ENCODE measurements around the gene KMT2C. TPM values are rescaled to one million over a fixed set of nuclear protein-coding genes. Genes with fewer than 3 reads are reported as not detected.

Gene KMT2C
- total RNA-seq, 2 experiments from 2014 or later = 67.1 to 74.0 TPM

DNA sequence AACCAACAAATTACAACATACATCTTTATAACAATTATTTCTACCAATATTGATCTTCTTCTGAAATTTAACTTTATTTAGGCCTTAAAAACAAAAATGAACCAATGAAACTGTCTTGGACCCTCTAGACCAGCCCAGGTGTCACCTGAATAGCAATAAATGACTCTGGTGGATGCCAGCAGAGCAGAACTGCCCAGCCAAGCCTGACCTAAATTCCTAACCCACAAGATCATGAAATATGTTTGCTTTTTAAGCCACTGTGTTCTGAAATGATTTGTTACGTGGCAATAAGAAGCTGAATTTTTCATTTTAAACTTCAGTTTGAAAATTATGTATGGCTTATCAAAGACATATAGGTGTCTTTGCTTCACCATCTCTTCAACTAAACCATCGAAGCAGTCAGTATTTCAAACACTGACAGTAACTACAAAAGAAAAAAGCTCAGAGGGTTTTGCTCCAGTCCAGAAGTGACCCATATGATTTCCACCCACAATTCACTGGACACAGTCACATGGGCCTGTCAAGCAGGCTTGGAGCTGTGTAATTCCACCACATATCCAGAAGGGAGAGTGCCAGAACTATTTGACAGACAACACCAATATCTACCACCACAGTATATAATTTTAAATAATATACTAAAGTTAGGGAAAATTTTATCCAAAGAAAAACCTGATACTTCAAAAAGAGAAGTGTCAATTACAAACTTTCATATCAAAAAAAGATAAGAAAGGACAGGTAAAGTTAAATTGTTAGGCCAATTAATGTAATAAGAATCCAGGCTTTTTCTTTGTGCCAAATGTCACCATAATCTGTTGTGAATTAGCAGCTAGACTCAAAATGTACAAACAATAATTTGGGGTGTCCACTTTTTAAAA lies 94.5 kb downstream of the KMT2C start:
- Mint-ChIP-seq H3K36me3 (ENCODE audit: low read depth) (peaks cover 7% of the 10 kb centered on the region), H3K27ac (no peak overlapping the region), H3K27me3 (ENCODE audit: low read depth) (no peaks in the 10 kb centered on the region), H3K4me1 (ENCODE audit: low read depth) (peaks cover 17% of the 10 kb centered on the region), H3K4me3 (no peak overlapping the region), H3K9me3 (ENCODE audit: insufficient read depth) (no peaks in the 10 kb centered on the region)
- ChIA-PET POLR2A (no interaction called here), CTCF (interaction anchor here (0.6 to 1.2 kb wide), 5 partner anchors 11 to 366 kb away, joined by 3 to 4 read pairs (median 3); no protein-coding TSS in a partner anchor)
- ATAC-seq (no peak), DNase-seq (no peak)

- DNase-seq = no peak
- Mint-ChIP-seq H3K4me3 (no peak overlapping the region), H3K27me3 (ENCODE audit: low read depth) (no peaks in the 10 kb centered on the region), H3K27ac (no peak overlapping the region), H3K9me3 (ENCODE audit: insufficient read depth) (no peaks in the 10 kb centered on the region), H3K4me1 (ENCODE audit: low read depth) (peaks cover 28% of the 10 kb centered on the region), H3K36me3 (ENCODE audit: low read depth) (peaks cover 4% of the 10 kb centered on the region)
- ATAC-seq = no peak
- CTCF ChIA-PET = interaction anchor here (0.9 to 1.2 kb wide), 2 partner anchors 15 to 89 kb away, joined by 3 read pairs; no protein-coding TSS in a partner anchor
- POLR2A ChIA-PET = no interaction called here
These were observed 95.6 kb downstream of the KMT2C start for GRCh38 chr7:152340161-152340560.

- POLR2A ChIA-PET = no interaction called here
- Mint-ChIP-seq H3K27me3 (ENCODE audit: low read depth) (no peaks in the 10 kb centered on the region), H3K4me3 (no peak overlapping the region), H3K9me3 (ENCODE audit: insufficient read depth) (no peaks in the 10 kb centered on the region), H3K36me3 (ENCODE audit: low read depth) (peaks cover 4% of the 10 kb centered on the region), H3K4me1 (ENCODE audit: low read depth) (peaks cover 26% of the 10 kb centered on the region), H3K27ac (no peak overlapping the region)
- DNase-seq = no peak
- CTCF ChIA-PET = interaction anchor here (0.8 to 1.0 kb wide), 2 partner anchors 95 to 368 kb away, joined by 3 to 4 read pairs; no protein-coding TSS in a partner anchor
- no peak for ATAC-seq
These were observed 97.2 kb downstream of the KMT2C start for GRCh38 chr7:152338561-152338960.

GRCh38 chr7:152336754-152337368 lies 98.9 kb downstream of the KMT2C start:
- ChIA-PET CTCF (interaction anchor here (0.6 to 2.4 kb wide), 22 partner anchors 8 to 432 kb away, joined by 3 to 13 read pairs (median 3); no protein-coding TSS in a partner anchor), POLR2A (no interaction called here)
- H3K27me3 Mint-ChIP-seq (ENCODE audit: low read depth) = no peaks in the 10 kb centered on the region
- H3K9me3 Mint-ChIP-seq (ENCODE audit: insufficient read depth) = no peaks in the 10 kb centered on the region
- ATAC-seq = peak; percentile 85
- DNase-seq = peak; percentile 44
- H3K4me3 Mint-ChIP-seq = peak overlapping the region; percentile 77
- peaks cover 24% of the 10 kb centered on the region for H3K4me1 Mint-ChIP-seq (ENCODE audit: low read depth)
- peak overlapping the region; percentile 49 for H3K27ac Mint-ChIP-seq
- H3K36me3 Mint-ChIP-seq (ENCODE audit: low read depth) = peaks cover 3% of the 10 kb centered on the region

- ChIA-PET POLR2A (interaction anchor here (0.6 kb wide), 1 partner anchor 163 kb away, joined by 3 read pairs; no protein-coding TSS in a partner anchor), CTCF (interaction anchor here (0.6 to 2.4 kb wide), 20 partner anchors 7 to 370 kb away, joined by 3 to 13 read pairs (median 3); no protein-coding TSS in a partner anchor)
- DNase-seq = no peak
- Mint-ChIP-seq H3K4me1 (ENCODE audit: low read depth) (peaks cover 24% of the 10 kb centered on the region), H3K4me3 (peak overlapping the region; percentile 77), H3K27ac (peak overlapping the region; percentile 76), H3K27me3 (ENCODE audit: low read depth) (no peaks in the 10 kb centered on the region), H3K36me3 (ENCODE audit: low read depth) (peaks cover 3% of the 10 kb centered on the region), H3K9me3 (ENCODE audit: insufficient read depth) (no peaks in the 10 kb centered on the region)
- ATAC-seq = peak; percentile 77
These were observed 99.8 kb downstream of the KMT2C start for GRCh38 chr7:152335900-152336571.

DNA sequence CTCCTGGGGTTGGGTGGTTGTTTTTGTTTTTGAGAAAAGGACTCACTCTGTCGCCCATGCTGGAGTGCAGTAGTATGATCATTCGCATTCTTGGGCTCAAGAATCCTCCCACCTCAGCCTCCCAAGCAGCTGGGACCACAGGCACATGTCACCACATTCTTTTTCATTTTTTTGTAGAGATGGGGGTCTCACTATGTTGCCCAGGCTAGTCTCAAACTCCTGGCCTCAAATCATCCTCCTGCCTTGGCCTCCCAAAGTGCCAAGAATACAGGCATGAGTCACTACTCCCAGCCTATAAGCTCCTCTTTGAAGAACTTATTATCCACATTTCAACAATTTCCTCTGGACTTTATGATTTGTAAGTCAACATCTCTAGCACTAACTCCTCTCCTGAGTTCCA lies 102.7 kb downstream of the KMT2C start:
- DNase-seq = no peak
- POLR2A ChIA-PET = interaction anchor here (1.0 kb wide), 1 partner anchor 131 kb away, joined by 3 read pairs; no protein-coding TSS in a partner anchor
- CTCF ChIA-PET = interaction anchor here (1.3 kb wide), 1 partner anchor 15 kb away, joined by 3 read pairs; no protein-coding TSS in a partner anchor

GRCh38 chr7:152330827-152331226 lies 105.0 kb downstream of the KMT2C start:
- Mint-ChIP-seq H3K27ac (no peak overlapping the region), H3K36me3 (ENCODE audit: low read depth) (peaks cover 15% of the 10 kb centered on the region), H3K4me3 (no peak overlapping the region), H3K27me3 (ENCODE audit: low read depth) (no peaks in the 10 kb centered on the region), H3K9me3 (ENCODE audit: insufficient read depth) (no peaks in the 10 kb centered on the region), H3K4me1 (ENCODE audit: low read depth) (peaks cover 7% of the 10 kb centered on the region)
- POLR2A ChIA-PET = interaction anchor here (0.7 kb wide), 1 partner anchor 15 kb away, joined by 3 read pairs; no protein-coding TSS in a partner anchor
- ATAC-seq = no peak
- DNase-seq = no peak
- CTCF ChIA-PET = interaction anchor here (1.5 kb wide), 1 partner anchor 11 kb away, joined by 4 read pairs; no protein-coding TSS in a partner anchor

More for the DNA sequence above, 102.7 kb downstream of the KMT2C start:
- Mint-ChIP-seq H3K27me3 (ENCODE audit: low read depth) (no peaks in the 10 kb centered on the region), H3K36me3 (ENCODE audit: low read depth) (peaks cover 13% of the 10 kb centered on the region), H3K4me1 (ENCODE audit: low read depth) (peaks cover 24% of the 10 kb centered on the region), H3K4me3 (no peak overlapping the region), H3K9me3 (ENCODE audit: insufficient read depth) (no peaks in the 10 kb centered on the region), H3K27ac (no peak overlapping the region)
- ATAC-seq = no peak

DNA sequence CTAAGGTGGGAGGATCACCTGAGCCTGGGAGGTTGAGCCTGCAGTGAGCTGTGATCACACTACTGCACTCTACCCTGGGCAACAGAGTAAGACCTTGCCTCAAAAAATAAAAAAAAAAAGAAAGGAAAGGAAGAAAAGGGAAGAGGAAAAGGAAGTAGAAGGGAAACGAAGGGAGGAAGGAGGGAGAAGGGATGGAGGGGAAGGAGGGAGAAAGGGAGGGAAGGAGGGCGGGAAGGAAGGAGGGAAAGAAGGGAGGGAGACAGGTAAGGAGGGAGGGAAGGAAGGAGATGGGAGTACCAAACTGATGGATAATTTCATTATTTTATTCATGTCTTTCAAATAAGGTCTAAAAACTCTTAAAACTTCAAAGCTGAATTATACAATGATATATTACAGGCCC lies 106.3 kb downstream of the KMT2C start:
- ATAC-seq = no peak
- Mint-ChIP-seq H3K4me1 (ENCODE audit: low read depth) (no peaks in the 10 kb centered on the region), H3K36me3 (ENCODE audit: low read depth) (peaks cover 14% of the 10 kb centered on the region), H3K27ac (no peak overlapping the region), H3K9me3 (ENCODE audit: insufficient read depth) (no peaks in the 10 kb centered on the region), H3K4me3 (no peak overlapping the region), H3K27me3 (ENCODE audit: low read depth) (no peaks in the 10 kb centered on the region)
- CTCF ChIA-PET = no interaction called here
- DNase-seq = no peak
- POLR2A ChIA-PET = interaction anchor here (0.6 kb wide), 1 partner anchor 267 kb away, joined by 3 read pairs; no protein-coding TSS in a partner anchor

DNA sequence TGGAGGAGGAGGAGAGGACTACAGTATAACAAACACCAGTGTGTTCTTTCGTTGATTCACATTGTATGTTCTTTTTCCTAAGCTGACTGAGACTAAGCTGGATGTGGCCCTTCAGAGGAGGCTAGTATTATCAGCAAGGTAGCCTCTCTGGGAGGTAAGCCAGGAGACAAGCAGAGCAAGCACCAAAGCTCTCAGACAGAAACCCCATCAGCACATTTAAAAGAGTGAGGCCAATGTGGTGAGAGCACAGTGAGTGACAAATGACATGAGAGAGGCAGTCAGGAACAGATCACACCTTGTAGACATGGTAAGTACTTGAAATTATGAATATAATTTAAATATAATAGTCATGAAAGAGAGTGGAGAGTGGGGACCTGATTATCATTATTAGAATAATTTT lies 107.6 kb downstream of the KMT2C start:
- ChIA-PET CTCF (interaction anchor here (0.7 to 1.0 kb wide), 2 partner anchors 9 to 14 kb away, joined by 3 to 6 read pairs; no protein-coding TSS in a partner anchor), POLR2A (no interaction called here)
- H3K27me3 Mint-ChIP-seq (ENCODE audit: low read depth) = no peaks in the 10 kb centered on the region
- no peaks in the 10 kb centered on the region for H3K9me3 Mint-ChIP-seq (ENCODE audit: insufficient read depth)
- H3K4me1 Mint-ChIP-seq (ENCODE audit: low read depth) = no peaks in the 10 kb centered on the region
- H3K36me3 Mint-ChIP-seq (ENCODE audit: low read depth) = peaks cover 16% of the 10 kb centered on the region
- DNase-seq = no peak
- ATAC-seq = no peak
- H3K27ac Mint-ChIP-seq = no peak overlapping the region
- H3K4me3 Mint-ChIP-seq = no peak overlapping the region

DNA sequence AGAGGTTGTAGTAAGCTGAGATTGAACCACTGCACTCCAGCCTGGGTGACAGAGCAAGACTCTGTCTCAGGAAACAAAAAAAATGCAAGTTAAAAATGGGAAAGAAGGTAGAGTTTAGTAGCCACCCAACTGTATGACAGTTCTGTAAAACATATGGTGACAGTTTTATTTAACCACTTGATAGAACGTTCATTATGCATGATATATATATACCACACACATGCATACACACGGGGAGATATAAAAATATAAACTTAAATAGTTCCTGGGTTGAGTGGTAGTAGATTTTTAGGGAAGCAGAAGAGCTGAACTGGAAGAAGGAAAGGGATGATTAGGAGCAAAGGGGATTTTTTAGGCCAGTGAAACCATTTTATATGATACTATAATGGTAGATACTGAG lies 120.0 kb downstream of the KMT2C start:
- no peaks in the 10 kb centered on the region for H3K9me3 Mint-ChIP-seq (ENCODE audit: insufficient read depth)
- DNase-seq (no peak), ATAC-seq (no peak)
- CTCF ChIA-PET = no interaction called here
- H3K36me3 Mint-ChIP-seq (ENCODE audit: low read depth) = peaks cover 28% of the 10 kb centered on the region
- H3K27me3 Mint-ChIP-seq (ENCODE audit: low read depth) = no peaks in the 10 kb centered on the region
- H3K27ac Mint-ChIP-seq = no peak overlapping the region
- H3K4me3 Mint-ChIP-seq = no peak overlapping the region
- POLR2A ChIA-PET = interaction anchor here (1.1 kb wide), 1 partner anchor 15 kb away, joined by 3 read pairs; no protein-coding TSS in a partner anchor
- H3K4me1 Mint-ChIP-seq (ENCODE audit: low read depth) = peaks cover 10% of the 10 kb centered on the region

DNA sequence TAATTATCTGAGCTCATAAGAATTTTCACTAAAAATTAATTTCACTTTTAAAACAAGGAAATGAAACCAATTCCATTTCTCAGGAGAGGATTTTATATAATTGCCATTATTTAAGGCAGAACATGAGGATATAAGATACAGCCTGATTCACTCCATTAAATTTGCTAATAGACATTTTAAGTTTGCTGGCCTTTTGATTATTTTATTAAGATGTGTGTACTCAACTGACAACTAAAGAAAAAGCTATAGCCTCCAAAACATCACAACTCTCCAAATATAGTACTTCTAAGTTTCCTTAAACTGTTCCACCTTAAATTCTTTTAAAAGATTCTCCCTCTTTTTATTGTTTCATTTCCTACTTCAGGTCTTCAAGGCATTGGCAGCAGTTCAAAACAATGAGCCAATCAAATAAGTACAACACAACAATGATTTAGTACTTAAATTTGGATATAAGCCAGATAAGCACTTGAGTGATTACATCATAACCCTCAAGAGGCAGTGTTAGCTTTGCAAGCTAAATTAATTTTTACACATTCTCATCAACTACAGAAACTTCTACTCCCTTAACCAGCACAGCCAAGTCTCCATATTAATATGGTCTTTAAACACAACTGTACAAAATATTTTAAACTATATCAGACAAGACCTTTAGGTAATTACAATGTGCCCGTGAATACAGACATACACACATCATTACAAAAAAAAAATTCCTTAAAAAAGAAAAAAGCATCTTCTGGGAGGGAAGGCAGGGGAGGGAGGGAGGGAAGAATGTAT lies 121.8 kb downstream of the KMT2C start:
- Mint-ChIP-seq H3K4me3 (no peak overlapping the region), H3K4me1 (ENCODE audit: low read depth) (peaks cover 10% of the 10 kb centered on the region)
- POLR2A ChIA-PET = no interaction called here

More for the DNA sequence above, 121.8 kb downstream of the KMT2C start:
- Mint-ChIP-seq H3K9me3 (ENCODE audit: insufficient read depth) (no peaks in the 10 kb centered on the region), H3K27me3 (ENCODE audit: low read depth) (no peaks in the 10 kb centered on the region), H3K27ac (no peak overlapping the region), H3K36me3 (ENCODE audit: low read depth) (peaks cover 27% of the 10 kb centered on the region)
- DNase-seq (no peak), ATAC-seq (no peak)
- CTCF ChIA-PET = interaction anchor here (1.0 to 1.2 kb wide), 3 partner anchors 10 to 23 kb away, joined by 3 read pairs; no protein-coding TSS in a partner anchor
